SK-N-MC (cell line): ENCODE measurements around the gene DNER.

Experiments
- EZH2 ChIP-seq: fragments of 200-600 bp; sonication (generic); IDR thresholded peaks from one replicate; pipeline ENCODE4 v1.6.1; 2017; ENCODE audit warnings: antibody characterized with exemption
- POLR2AphosphoS5 ChIP-seq: IDR thresholded peaks from 2 replicates; pipeline ENCODE4 v1.6.1; 2012; ENCODE audit warnings: mild to moderate bottlenecking, low read depth, low read length, borderline replicate concordance

- TF ChIP-seq EZH2 (no peak), POLR2AphosphoS5 (no peak)
Measured at GRCh38 chr2:229601396-229601795, 113.0 kb downstream of the DNER start.
